Liver (tissue), 9 donors: Measurements from ENCODE around the gene CORO1A. TPM values are rescaled to one million over a fixed set of nuclear protein-coding genes. Genes with fewer than 3 reads are reported as not detected.
"Not testable (repeated sequence)": the region's sequence is repeated elsewhere in the genome, so short reads cannot be mapped to it uniquely, and the experiment has no call there.

Source experiments
- DNase-seq: peaks from one replicate; pipeline ENCODE4 v3.0.0-alpha.2; 2017; ENCODE audit warnings: low spot score
- H3K27ac ChIP-seq, 2 donors: one replicate each; pipeline ENCODE4 v1.7.0; 2013; ENCODE audit warnings: inconsistent platforms in 2 of 2, low read length in 2 of 2, control low read depth in 1 of 2, low read depth in 1 of 2, mild to moderate bottlenecking in 1 of 2
- H3K27me3 ChIP-seq, 4 donors: one replicate each; pipeline versions ENCODE4 v1.6.1 to v1.7.0; 2013; ENCODE audit warnings: low read length in 3 of 4, inconsistent platforms in 1 of 4, mild to moderate bottlenecking in 1 of 4, moderate library complexity in 1 of 4; ENCODE audit not compliant: control insufficient read depth in 4 of 4, insufficient read depth in 4 of 4
- H3K36me3 ChIP-seq, 4 donors: one replicate each; pipeline versions ENCODE4 v1.6.1 to v1.7.0; 2013; ENCODE audit warnings: low read length in 3 of 4, mild to moderate bottlenecking in 3 of 4, low read depth in 1 of 4, moderate library complexity in 1 of 4; ENCODE audit not compliant: control insufficient read depth in 4 of 4, insufficient read depth in 3 of 4
- H3K4me1 ChIP-seq, 4 donors: one replicate each; pipeline versions ENCODE4 v1.6.1 to v1.7.0; 2013; ENCODE audit warnings: low read length in 3 of 4, mild to moderate bottlenecking in 3 of 4, moderate library complexity in 1 of 4; ENCODE audit not compliant: control insufficient read depth in 4 of 4, insufficient read depth in 4 of 4
- H3K4me3 ChIP-seq, 3 donors: one replicate each; pipeline versions ENCODE4 v1.6.1 to v1.7.0; 2013; ENCODE audit warnings: low read length in 3 of 3, control low read depth in 1 of 3, low read depth in 1 of 3, mild to moderate bottlenecking in 1 of 3
- H3K9ac ChIP-seq, 2 donors: one replicate each; pipeline ENCODE4 v1.7.0; 2013; ENCODE audit warnings: low read length in 2 of 2, mild to moderate bottlenecking in 2 of 2, moderate library complexity in 2 of 2, control low read depth in 1 of 2, low read depth in 1 of 2
- H3K9me3 ChIP-seq, 4 donors: one replicate each; pipeline versions ENCODE4 v1.6.1 to v1.7.0; 2013; ENCODE audit warnings: low read length in 3 of 4; ENCODE audit not compliant: control insufficient read depth in 4 of 4
- CTCF ChIP-seq: fragments of 150-350 bp; IDR thresholded peaks from 2 replicates; pipeline ENCODE4 v1.5.1; 2017; ENCODE audit warnings: improper control_type of control experiment, low read depth, low read length; ENCODE audit not compliant: missing input control
- EGR1 ChIP-seq, 2 donors: IDR thresholded peaks; 2 replicates each; pipeline ENCODE4 v1.6.1; 2016 to 2018; ENCODE audit warnings: antibody characterized with exemption in 2 of 2, low read depth in 2 of 2
- FOXA1 ChIP-seq: IDR thresholded peaks from 2 replicates; pipeline ENCODE4 v1.6.1; 2016; ENCODE audit warnings: antibody characterized with exemption
- FOXA2 ChIP-seq: IDR thresholded peaks from 2 replicates; pipeline ENCODE4 v1.6.1; 2016; ENCODE audit warnings: antibody characterized with exemption
- GABPA ChIP-seq, 2 donors: IDR thresholded peaks in 1 of 2; conservative IDR thresholded peaks in 1 of 2; 2 replicates each; pipeline ENCODE4 v1.6.1; 2016; ENCODE audit warnings: antibody characterized with exemption in 2 of 2, mild to moderate bottlenecking in 1 of 2, moderate library complexity in 1 of 2
- HNF4A ChIP-seq, 2 donors: conservative IDR thresholded peaks; 2 replicates each; pipeline ENCODE4 v1.6.1; 2016; ENCODE audit warnings: antibody characterized with exemption in 2 of 2, mild to moderate bottlenecking in 2 of 2
- HNF4G ChIP-seq: IDR thresholded peaks from 2 replicates; pipeline ENCODE4 v1.6.1; 2016; ENCODE audit warnings: antibody characterized with exemption
- JUND ChIP-seq, 2 donors: IDR thresholded peaks; 2 replicates each; pipeline ENCODE4 v1.6.1; 2016; ENCODE audit warnings: antibody characterized with exemption in 2 of 2
- NR2F2 ChIP-seq: IDR thresholded peaks from 2 replicates; pipeline ENCODE4 v1.6.1; 2016; ENCODE audit warnings: antibody characterized with exemption
- SP1 ChIP-seq: IDR thresholded peaks from 2 replicates; pipeline ENCODE4 v1.6.1; 2018; ENCODE audit warnings: antibody characterized with exemption, mild to moderate bottlenecking
- ZBTB33 ChIP-seq: IDR thresholded peaks from 2 replicates; pipeline ENCODE4 v1.6.1; 2016; ENCODE audit warnings: antibody characterized with exemption
- WGBS: extraction: QIAGEN DNeasy Blood & Tissue Kit; methylation state at CpG from one replicate; pipeline ENCODE4 v1.1.7; 2013; 5-methylcytosine and 5-hydroxymethylcytosine counted together
- polyA plus RNA-seq, 2 donors: library from polyadenylated mRNA; stranded (reverse) in 1 of 2; unstranded in 1 of 2; fragments of 200-250 nt in 1 of 2; fragments of >200 nt in 1 of 2; fragmentation: Nextera tagmentation in 1 of 2; extraction: Ambion mirVana in 1 of 2; gene quantifications; one replicate each; pipeline versions ENCODE4 v1.2.1 to v1.2.3, GENCODE V29; 2013 to 2015
- total RNA-seq, 2 donors: library from RNA; depleted of rRNA; stranded (reverse); fragments of >200 nt; gene quantifications; one replicate each; pipeline ENCODE4 v1.2.3, GENCODE V29; 2014
- donor health status: healthy.
- donor health status: healthy.
- donor health status: healthy.
- donor health status: healthy.
- donor health status: healthy.

The CORO1A gene
- total and polyA plus RNA-seq, 4 donors = 6.0 to 26.7 (median 14.7) TPM

GRCh38 chr16:30187556-30187865 lies 4.1 kb downstream of the CORO1A start:
- Histone ChIP-seq H3K9ac (no peak overlapping the region), H3K27ac (no peak overlapping the region), H3K4me3 (no peak overlapping the region), H3K9me3 (no peaks in the 10 kb centered on the region), H3K27me3 (no peaks in the 10 kb centered on the region), H3K36me3 (peaks cover 0 to 2% (median 0%) of the 10 kb centered on the region in 4 donors), H3K4me1 (peaks cover 0 to 17% (median 2%) of the 10 kb centered on the region in 4 donors)
- TF ChIP-seq EGR1 (IDR thresholded peaks at IDR 0.05; ENCODE audit: low read depth in 2 of 2) (no peak), SP1 (no peak), GABPA (IDR thresholded peaks at IDR 0.05 in 1 of 2, conservative IDR thresholded peaks at IDR 0.05 in 1 of 2) (no peak), HNF4G (no peak), NR2F2 (no peak)
- DNase-seq = no peak
- WGBS = 78% methylated on average over 9 of the region's 9 CpGs

GRCh38 chr16:30187971-30188561 lies 4.7 kb downstream of the CORO1A start:
- peaks cover 0 to 2% (median 0%) of the 10 kb centered on the region in 4 donors for H3K36me3 ChIP-seq
- H3K9me3 ChIP-seq = no peaks in the 10 kb centered on the region
- no peaks in the 10 kb centered on the region for H3K27me3 ChIP-seq
- H3K4me1 ChIP-seq = peaks cover 0 to 13% (median 2%) of the 10 kb centered on the region in 4 donors
- TF ChIP-seq FOXA2 (no peak), CTCF (no peak), ZBTB33 (no peak), JUND (IDR thresholded peaks at IDR 0.05) (no peak), FOXA1 (no peak), HNF4A (conservative IDR thresholded peaks at IDR 0.05) (no peak)
- no peak for DNase-seq
- H3K9ac ChIP-seq = no peak overlapping the region
- WGBS = 93% methylated on average over 23 of the region's 23 CpGs
- no peak overlapping the region for H3K27ac ChIP-seq
- H3K4me3 ChIP-seq = no peak overlapping the region

- not testable (repeated sequence) for H3K9ac ChIP-seq, DNase-seq, H3K4me1 ChIP-seq, H3K9me3 ChIP-seq, H3K4me3 ChIP-seq, H3K36me3 ChIP-seq, H3K27ac ChIP-seq, H3K27me3 ChIP-seq
- 97% methylated on average over 6 of the region's 12 CpGs for WGBS
Measured at GRCh38 chr16:30191158-30191557, 7.8 kb downstream of the CORO1A start.

- not testable (repeated sequence) for DNase-seq, H3K36me3 ChIP-seq, H3K27ac ChIP-seq, H3K4me1 ChIP-seq, H3K27me3 ChIP-seq, H3K9ac ChIP-seq, H3K9me3 ChIP-seq, H3K4me3 ChIP-seq
- WGBS = no CpG with 5 or more reads among the region's 21 CpGs
Measured at GRCh38 chr16:30193098-30193497, 9.7 kb downstream of the CORO1A start.

- H3K36me3 ChIP-seq, H3K9me3 ChIP-seq, H3K4me3 ChIP-seq, H3K27ac ChIP-seq, H3K9ac ChIP-seq, DNase-seq, H3K27me3 ChIP-seq, H3K4me1 ChIP-seq: not testable (repeated sequence)
- no CpG with 5 or more reads among the region's 34 CpGs for WGBS
Measured at GRCh38 chr16:30193615-30194014, 10.2 kb downstream of the CORO1A start, which contains the start of the genes BOLA2B and SLX1A. Gene BOLA2B (minus strand): TSS chr16:30193666. CDS start chr16:30193595, 71 bp downstream. Gene SLX1A (plus strand): TSS chr16:30193875. CDS start chr16:30194085, 210 bp downstream.

GRCh38 chr16:30194172-30194925 lies 10.9 kb downstream of the CORO1A start:
- not testable (repeated sequence) for H3K9ac ChIP-seq, H3K9me3 ChIP-seq, H3K27me3 ChIP-seq, H3K4me1 ChIP-seq, H3K27ac ChIP-seq, H3K4me3 ChIP-seq, H3K36me3 ChIP-seq, DNase-seq
- WGBS = 25% methylated on average over 19 of the region's 60 CpGs
